GM10266 (cell line): Measurements from ENCODE around the gene GGPS1.
"Not testable (repeated sequence)": the region's sequence is repeated elsewhere in the genome, so short reads cannot be mapped to it uniquely, and the experiment has no call there.

Experiments
- DNase-seq: peaks from one replicate; pipeline ENCODE4 v3.0.0; 2012; ENCODE audit errors: extremely low spot score
- CTCF ChIP-seq: IDR thresholded peaks from 2 replicates; pipeline ENCODE4 v1.5.1; 2012; ENCODE audit warnings: mild to moderate bottlenecking, low read depth; ENCODE audit not compliant: control insufficient read depth, insufficient read depth; ENCODE audit errors: missing control alignments

Gene GGPS1

GRCh38 chr1:235304549-235305451 lies 23.6 kb upstream of the GGPS1 start:
- no peak for TF ChIP-seq CTCF
- no peak for DNase-seq

DNA sequence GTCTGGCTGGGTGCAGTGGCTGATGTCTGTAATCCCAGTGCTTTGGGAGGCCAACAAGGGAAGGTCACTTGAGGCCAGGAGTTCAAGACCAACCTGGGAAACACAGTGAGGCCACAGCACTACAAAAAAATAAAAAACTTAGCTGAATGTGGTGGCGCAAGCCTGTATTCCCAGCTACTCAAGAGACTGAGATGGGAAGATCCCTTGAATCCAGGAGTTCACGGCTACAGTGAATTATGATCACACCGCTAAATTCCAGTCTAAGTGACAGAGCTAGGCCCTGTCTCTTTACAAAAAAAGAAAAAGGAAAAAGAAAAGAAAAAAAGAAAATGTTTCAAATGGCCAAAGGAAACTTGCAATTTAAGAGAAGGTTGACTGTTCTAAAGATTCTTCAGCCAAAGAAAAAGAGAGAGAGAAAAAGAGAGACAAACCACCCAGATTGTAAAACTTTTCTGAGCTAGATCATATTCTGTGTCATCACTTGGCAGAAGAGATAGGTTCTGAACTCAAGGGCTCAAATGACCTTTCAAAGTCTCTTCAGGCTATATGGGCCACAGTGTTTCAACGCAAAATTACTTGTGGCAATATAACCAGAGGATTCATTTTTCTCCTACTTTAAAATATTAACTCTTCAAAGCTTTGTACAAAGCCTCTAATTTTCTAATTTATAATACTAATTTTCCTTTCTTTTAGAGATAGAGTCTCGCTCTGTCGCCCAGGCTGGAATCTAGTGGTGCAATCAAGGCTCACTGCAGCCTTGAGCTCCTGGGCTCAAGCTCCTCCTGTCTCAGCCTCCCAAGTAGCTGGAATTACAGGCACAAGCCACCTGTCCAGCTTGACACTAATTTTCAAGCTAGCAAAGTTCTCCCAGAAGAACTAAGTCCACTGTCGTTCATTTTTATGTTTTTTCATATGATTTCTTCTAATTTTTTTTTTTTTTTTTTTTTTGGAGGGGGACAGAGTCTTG lies 20.9 kb upstream of the GGPS1 start:
- no peak for TF ChIP-seq CTCF
- no peak for DNase-seq

- not testable (repeated sequence) for DNase-seq
These were observed 19.2 kb upstream of the GGPS1 start for GRCh38 chr1:235309206-235309605.

- no peak for DNase-seq
- no peak for TF ChIP-seq CTCF
These were observed 15.1 kb upstream of the GGPS1 start for GRCh38 chr1:235313262-235313661.

DNA sequence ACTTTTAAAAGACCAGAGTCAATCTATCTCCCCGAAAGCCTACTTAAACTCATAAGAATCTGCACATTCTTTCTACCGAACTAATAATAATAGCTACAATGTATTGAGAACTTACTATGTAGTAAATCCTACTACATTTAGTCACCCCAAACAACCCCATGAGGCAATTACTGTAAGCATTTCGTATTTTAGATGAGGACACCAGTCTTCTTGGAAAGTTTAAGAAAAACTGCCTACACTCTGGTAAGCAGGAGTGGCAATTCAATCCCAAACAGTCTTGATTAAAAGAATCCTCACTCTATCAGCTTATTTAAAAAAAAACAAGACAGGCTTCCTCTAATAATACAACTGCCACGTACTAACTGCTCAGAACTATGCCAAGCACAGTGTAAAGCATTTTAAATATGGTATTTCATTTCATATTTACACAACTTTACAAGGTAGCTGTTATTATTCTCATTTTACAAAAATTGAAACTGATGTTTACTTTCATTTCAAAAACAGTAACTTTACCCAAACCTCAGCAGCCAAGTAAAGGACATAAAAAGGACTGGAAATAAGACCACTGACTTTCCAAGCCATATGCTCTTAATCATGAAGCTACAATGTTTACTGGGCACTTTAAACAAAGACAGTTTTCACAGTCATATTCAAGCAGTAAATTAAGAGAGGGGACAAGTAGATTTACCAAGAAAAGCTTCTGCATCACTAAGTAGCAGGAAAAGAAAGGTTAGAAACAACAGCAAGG lies 14.3 kb upstream of the GGPS1 start:
- DNase-seq: no peak
- TF ChIP-seq CTCF: no peak

- TF ChIP-seq CTCF: no peak
- no peak for DNase-seq
These were observed 13.2 kb upstream of the GGPS1 start for GRCh38 chr1:235315173-235315572.

GRCh38 chr1:235315735-235316134 lies 12.6 kb upstream of the GGPS1 start:
- DNase-seq: no peak
- no peak for TF ChIP-seq CTCF
